Stimulated activated CD8-positive, alpha-beta memory T cell treated with anti-CD3 and anti-CD28 coated beads, Interleukin-12 subunit alpha, Interleukin-12 subunit beta, amount 100 ng/mL, for 24 hours (primary cell): Measurements from ENCODE around the gene FREY1.
A peak's percentile ranks its signal among the peaks of the same experiment; 100 is the strongest.

Source experiments
- DNase-seq: peaks from one replicate; pipeline ENCODE4 v3.0.0-alpha.2; 2020; ENCODE audit errors: extremely low read depth

Gene FREY1

GRCh38 chr11:45894555-45895247, 12.4 kb downstream of the FREY1 start:
- DNase-seq: no peak

GRCh38 chr11:45892856-45893255, 14.2 kb downstream of the FREY1 start:
- no peak for DNase-seq

- DNase-seq: no peak
These were observed 16.1 kb downstream of the FREY1 start for GRCh38 chr11:45890886-45891550.

- no peak for DNase-seq
These were observed 17.1 kb downstream of the FREY1 start for GRCh38 chr11:45889966-45890365.

GRCh38 chr11:45889555-45889954, 17.5 kb downstream of the FREY1 start:
- no peak for DNase-seq

GRCh38 chr11:45887587-45887986, 19.5 kb downstream of the FREY1 start:
- DNase-seq: no peak

GRCh38 chr11:45886816-45887520, 20.1 kb downstream of the FREY1 start:
- DNase-seq: no peak

GRCh38 chr11:45885921-45886721, 20.9 kb downstream of the FREY1 start:
- DNase-seq: no peak

- peak; percentile 7 for DNase-seq
These were observed 21.7 kb downstream of the FREY1 start, which contains the start of gene MAPK8IP1 for GRCh38 chr11:45885274-45885920. Gene MAPK8IP1, plus strand, starts transcription at chr11:45885651. Its CDS starts 170 bp downstream, at chr11:45885821.

GRCh38 chr11:45884596-45885185, 22.4 kb downstream of the FREY1 start:
- no peak for DNase-seq

- no peak for DNase-seq
These were observed 25.2 kb downstream of the FREY1 start for GRCh38 chr11:45881708-45882368.

GRCh38 chr11:45880772-45881570, 26.1 kb downstream of the FREY1 start:
- no peak for DNase-seq

GRCh38 chr11:45879803-45880686, 27.0 kb downstream of the FREY1 start:
- no peak for DNase-seq

GRCh38 chr11:45877845-45878244, 29.2 kb downstream of the FREY1 start:
- no peak for DNase-seq

GRCh38 chr11:45877221-45877620, 29.9 kb downstream of the FREY1 start:
- DNase-seq: no peak

- no peak for DNase-seq
These were observed 30.7 kb downstream of the FREY1 start for GRCh38 chr11:45876401-45876800.

GRCh38 chr11:45872651-45873356, 34.3 kb downstream of the FREY1 start:
- DNase-seq: no peak

GRCh38 chr11:45871638-45872037, 35.4 kb downstream of the FREY1 start:
- DNase-seq: no peak
